T-helper 1 cell (primary cell): ENCODE data around the gene ROMO1.
"Not testable (repeated sequence)": the region's sequence is repeated elsewhere in the genome, so short reads cannot be mapped to it uniquely, and the experiment has no call there.

Source experiments
- DNase-seq, 5 donors: peaks; one replicate each; pipeline ENCODE4 v3.0.0-alpha.2; 2012 to 2020

ROMO1 gene

DNA sequence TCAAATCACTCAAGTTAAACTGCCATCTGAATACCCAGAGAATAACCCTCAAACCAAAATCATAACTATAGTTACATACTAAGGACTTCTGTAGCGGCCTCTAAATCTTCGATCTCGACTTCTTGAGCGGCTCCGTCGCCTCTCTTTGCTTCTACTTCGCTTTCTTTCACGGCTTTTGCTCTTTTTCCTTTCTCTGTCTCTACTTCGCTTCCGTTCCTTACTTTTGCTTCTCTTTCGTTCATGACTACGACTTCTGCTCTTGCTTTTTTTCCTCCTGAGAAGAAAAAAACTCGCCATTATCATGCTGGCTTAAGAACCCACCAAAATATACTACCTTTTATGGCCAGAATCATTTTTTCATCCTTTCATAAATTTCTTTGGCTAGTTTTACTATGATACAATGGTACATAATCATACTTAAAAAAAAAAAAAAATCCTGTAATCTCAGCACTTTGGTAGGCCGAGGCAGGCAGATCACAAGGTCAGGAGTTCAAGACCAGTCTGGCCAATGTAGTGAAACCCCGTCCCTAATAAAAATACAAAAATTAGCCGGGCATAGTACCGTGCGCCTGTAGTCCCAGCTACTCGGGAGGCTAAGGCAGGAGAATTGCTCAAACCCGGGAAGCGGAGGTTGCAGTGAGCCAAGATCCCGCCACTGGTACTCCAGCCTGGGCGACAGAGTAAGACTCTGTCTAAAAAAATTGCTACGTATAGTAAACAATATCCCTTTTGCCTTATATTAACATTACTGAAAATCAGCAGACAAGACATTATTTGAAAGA lies 32.8 kb downstream of the ROMO1 start:
- DNase-seq = no peak

DNA sequence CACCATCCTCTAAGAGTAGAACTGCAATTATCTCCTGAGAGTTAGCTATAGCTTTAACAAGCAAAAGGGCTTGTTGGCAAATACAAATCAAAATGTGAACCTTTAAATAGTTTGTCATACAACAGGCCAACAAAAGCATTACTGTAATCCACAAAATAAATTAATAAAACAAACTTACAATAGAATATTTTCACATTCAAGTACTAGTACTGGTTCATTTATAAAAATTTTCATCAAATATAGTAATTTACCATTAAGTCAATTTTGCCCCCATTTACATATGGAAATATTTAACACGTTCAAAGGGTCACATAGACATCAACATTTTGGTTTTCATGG lies 33.4 kb downstream of the ROMO1 start:
- DNase-seq = no peak

DNA sequence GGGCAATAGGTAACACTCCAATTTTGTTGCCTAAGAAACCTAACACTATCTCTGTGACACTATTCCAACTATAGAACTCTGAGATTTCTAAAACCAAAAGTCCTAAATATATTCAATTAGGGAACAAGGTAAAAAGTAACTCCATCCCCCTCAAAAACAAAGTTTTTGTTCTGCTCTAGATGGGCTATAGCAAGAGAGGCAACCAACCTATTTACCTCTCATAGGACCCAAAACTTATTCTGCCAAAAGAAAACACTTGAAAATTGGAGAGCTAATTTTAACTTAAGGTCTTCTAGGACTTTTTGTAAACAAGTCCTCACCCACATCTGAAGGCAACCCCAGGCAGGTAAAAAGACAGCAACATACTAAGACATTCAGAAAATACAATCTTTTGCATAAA lies 35.2 kb downstream of the ROMO1 start:
- DNase-seq = no peak

DNA sequence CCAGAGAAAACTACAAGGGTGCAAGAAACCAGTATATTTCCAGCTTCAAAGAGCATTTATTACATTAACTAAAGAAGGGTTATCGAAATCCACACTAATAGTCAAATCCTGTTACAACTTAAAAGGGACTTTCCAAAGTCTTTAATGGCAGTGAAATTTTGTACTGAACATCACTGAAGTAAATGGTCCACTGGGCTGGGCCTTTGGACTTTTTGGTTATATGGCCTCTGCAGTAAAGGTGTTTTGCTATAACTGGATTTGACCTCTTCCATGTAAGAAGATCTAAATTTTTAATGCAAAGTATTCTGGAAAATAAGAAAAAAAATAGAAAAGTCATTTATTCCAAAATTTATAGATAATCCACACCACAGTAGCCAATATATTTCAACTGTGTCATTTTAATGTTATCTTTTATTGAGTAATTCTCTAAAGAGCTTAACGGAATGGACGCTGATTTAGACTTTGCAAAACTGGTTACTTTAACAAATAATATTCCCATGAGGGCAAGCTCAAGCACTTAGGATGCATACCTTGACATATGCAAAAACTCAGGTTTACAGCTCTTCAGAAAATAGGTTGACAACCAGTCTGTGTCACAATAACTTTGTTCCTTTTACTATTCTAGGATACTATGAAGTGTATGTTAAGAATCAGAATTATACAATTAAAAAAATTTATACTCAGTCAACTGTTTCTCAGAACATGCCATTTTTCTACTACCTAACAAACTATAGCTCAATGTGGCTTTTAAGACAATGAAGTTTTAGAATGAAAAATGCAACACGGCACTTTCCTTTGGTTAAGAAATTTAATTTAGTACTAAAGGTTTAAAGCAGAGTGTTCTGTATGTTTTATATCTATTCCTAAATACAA lies 35.8 kb downstream of the ROMO1 start:
- DNase-seq = no peak

DNA sequence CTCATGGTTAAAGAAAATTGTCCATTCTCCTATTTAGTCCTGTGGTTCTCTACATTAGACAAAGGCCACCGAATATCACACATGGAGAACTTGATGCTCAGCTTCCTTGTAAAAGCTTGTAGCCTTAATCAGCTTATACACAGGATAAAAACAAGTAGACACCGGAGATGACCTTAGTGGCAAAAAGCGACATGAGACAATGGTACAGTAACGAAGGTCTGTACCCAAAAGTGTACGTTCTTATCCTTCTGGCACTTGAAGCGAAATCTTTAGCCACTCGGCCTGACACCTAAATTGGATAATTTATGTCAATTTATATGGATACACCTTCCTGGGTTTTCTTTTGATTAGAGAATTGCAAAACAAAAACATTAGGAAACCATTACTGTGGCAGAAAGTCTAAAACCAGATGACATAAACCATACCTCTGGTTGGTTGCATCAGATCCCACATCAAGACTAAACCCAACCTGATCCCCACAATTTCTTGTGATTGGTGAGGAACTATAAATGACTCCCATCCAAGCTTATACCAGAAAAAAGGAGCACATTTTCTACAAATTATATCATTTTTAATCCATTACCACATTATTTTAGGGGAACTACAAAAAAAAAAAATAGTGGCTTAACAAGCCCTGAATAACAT lies 36.7 kb downstream of the ROMO1 start:
- no peak for DNase-seq

DNA sequence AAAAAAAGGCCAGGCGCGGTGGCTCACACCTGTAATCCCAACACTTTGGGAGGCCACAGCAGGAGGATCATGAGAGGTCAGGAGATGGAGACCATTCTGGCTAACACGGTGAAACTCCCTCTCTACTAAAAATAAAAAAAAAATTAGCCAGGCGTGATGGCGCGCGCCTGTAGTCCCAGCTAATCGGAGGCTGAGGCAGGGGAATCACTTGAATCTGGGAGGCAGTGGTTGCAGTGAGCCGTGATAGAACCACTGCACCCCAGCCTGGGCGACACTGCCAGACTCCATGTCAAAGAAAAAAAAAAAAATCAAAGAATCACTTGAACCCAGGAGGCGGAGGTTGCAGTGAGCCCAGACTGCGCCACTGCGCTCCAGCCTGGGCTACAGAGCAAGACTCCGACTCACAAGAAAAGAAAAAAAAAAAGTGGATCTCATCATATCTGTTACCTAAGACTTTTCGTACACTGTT lies 38.7 kb downstream of the ROMO1 start:
- DNase-seq = no peak

DNA sequence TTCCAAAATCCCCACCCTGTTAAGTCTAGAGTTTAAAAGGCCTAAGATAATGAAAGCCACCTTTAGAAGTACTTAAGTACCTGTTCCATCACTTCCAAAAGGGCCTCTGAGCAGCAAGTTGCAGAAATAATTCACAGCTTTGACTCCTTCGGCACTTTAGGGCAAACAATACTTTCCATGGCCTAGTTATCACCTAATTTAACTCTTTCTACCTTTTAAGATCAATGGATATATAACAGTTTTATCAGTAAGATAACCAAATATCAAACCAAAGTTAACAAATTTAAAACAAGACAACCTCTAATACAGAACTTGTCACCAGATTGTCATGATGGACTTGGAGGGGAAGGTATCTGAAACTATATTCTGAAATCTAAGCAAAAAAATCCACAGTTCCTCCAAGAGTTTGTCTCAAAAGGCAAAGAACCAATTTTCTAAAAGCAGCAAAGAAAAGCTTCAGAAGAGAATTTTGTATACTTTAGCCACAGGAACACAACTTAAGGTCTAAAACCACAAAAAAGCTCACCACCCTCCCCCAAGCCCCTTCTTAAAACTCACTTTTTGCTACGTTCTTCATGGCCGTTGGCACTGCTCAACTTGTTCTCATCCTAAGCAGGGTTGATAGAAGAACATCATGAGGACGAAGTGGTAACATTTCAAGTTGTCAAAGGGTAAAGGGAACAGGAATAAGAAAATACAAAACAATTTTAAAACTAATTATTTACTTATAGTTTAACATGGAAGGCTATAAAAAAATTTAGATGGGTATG lies 39.4 kb downstream of the ROMO1 start:
- no peak for DNase-seq

DNA sequence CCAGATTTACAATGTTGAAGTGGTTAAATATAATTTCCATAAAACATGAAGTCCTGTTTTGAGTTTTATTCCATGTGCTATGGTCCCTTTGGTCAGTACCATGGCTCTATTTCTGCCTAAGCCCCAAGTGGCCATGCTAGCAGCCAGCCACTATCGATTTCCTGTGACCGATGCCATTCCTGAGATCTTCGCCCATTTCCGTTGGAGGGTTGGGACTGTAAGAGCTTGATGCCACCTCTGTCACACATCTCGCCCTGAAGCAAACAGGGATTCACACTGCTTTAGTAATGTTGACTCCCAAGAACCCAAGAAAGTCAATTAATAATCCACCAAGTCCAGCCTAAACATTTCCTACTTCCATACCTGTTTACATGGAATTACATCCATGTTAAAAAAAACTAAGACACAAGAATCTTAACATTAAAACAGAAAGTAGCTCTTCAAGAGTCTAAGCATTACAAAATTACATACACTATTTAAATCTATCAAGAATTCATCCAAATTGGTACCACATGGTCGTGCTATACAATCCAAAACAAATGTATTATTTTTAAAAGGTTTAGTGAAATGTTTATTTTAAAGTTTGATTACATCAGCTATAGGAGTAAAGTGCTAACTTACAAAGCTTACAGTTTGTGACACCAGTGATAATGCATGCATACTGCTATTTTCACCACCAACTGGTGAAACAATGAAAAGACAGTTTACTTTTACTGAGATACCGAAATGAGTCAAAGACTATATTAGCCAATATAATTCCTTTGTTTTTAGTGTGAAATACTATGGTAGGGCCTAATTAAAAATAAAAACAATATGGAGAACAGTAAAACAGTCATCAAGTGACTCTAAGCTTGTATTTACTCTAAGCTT lies 40.3 kb downstream of the ROMO1 start:
- DNase-seq = peak in 1 of 5 donors; percentile 58

DNA sequence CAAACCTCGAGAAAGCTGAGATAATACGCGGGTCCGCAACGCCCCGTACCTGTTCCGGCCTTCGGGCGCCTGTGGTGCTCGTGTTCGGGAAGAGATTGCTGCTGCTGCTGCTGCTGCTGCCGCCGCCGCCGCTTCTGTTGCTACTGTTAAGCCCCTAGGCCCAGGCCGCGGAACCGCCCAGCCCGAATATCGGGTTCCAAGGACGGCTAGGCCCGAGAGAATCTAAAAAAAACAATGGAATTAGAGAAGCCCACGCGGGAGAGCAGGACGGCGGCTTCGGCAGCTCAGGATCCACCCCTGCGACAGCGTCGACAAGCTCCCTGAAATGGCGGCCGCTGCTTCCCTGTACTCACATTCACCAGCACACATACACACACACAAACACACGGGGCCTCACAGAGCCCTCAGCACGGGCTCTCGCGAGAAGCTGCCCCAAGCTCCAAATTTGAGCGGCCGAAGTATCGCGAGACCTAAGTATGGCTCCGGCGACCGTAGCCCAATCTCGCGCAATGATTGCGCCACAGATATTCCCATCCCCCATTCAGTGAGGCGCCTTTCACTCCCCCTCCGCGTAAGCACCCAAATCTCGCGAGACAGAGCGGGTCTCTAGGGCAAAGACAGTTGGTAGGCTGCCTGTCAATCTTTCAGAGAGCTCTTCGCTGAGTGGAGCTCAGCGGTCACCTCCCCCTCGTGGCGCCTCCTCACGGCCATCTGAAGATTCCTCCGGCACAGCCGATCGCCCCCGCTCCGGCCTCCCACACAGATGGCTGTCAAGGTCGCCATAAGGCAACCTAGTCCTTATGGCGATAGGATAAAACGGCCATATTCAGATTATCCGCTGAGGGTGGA lies 42.9 kb downstream of the ROMO1 start, which contains the start of gene RBM39:
Gene RBM39, minus strand, starts transcription at position 369 of the 849 bp plus-strand sequence. CDS start 1,386 bp downstream, outside the sequence.
- DNase-seq = peak; percentile 99 to 100 (median 99)

DNA sequence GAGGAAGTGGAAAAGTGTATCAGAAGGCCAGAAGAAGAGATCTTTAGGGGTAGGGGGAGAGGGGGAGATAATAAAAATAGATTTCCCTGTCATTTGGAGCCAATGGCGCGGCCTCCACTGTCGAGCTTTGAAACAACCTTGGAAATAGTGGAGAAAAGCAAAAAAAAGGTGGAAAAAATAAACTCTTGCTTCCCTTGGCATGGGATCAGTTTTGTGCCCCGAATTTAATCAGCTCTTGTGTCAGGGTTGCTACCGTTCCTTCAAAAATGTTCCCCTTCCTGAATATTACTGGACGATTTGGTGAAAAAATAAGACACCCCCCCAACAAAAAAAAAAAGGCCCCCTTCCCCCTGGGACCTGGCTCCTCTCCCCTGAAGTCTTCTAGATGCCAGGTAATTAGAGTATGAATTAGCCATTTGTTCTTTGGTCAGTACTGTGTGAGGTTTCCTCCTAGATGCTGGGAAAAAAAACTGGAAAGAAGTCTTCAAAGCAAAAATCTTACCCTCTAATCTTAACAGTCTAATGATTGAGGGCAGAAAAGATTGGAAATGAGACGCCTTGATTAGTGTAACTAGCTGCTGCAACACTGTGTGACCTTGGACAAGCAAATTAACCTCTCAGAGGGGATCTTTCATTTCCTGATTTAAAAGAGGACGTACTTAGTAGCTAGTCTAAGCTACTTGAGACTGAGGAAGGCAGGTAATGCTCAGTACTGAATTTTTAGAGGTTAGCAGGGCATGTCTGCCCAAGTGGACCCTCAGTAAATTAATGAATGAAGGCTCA lies 43.7 kb downstream of the ROMO1 start:
- DNase-seq = peak in 1 of 5 donors; percentile 69

DNA sequence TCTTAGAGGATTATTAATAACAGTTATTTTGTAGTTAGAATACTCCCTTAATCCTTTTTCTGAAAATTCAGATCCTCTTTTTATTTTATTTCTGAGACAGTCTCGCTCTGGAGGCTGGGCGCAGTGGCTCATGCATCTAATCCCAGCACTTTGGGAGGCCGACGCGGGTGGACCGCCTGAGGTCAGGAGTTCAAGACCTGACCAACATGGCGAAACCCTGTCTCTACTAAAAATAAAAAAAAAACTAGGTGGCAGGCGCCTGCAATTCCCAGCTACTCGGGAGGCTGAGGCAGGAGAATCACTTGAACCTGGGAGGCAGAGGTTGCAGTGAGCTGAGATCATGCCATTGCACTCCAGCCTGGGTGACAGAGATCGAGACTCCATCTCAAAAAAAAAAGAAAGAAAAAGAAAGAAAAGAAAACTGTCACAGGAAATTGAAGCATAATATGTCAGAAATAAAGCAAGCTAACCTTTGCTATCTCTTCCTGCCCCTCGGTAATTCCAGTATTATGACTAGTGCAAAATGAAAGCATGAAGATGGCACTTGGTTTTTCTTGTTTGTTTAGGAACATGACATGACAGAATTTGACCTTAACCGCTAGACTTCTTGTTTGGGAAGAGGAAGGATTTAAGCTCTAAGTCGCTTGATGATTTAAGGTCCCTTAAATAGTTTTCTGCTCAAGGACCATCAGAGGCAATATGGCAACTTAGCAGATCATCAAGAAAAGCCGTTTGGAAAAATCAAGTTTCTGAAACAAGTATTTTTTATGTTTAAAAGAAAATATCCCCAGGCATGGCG lies 44.7 kb downstream of the ROMO1 start:
- peak in 1 of 5 donors; percentile 47 for DNase-seq

DNA sequence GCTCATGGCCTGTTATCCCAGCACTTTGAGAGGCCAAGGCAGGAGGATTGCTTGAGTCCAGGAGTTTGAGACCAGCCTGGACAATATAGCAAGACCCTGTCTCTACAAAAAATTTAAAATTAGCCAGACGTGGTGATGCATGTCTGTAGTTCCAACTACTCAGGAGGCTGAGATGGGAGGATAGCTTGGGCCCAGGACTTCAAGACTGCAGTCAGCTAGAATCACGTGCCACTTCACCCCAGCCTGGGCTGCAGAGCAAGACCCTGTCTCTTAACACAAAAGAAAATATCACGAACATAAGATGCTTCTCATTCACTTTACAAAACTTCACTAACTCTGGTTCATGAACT lies 45.3 kb downstream of the ROMO1 start:
- not testable (repeated sequence) for DNase-seq
